C1 segment of cervical spinal cord (tissue), 14 donors: ENCODE data around the gene GNAS-AS1.
A peak's percentile ranks its signal among the peaks of the same experiment; 100 is the strongest.

Experiments used
- DNase-seq, 14 donors: peaks; one replicate each; lab custom pipeline; 2025; lab: John Stamatoyannopoulos, UW

The GNAS-AS1 gene

GRCh38 chr20:58886546-58886945 is 35.8 kb upstream of the GNAS-AS1 start:
- DNase-seq, result no peak

- DNase-seq, result no peak
These were observed 34.3 kb upstream of the GNAS-AS1 start for GRCh38 chr20:58884966-58885365.

- peak in 2 of 14 donors; percentile 6 to 38 for DNase-seq
These were observed 32.6 kb upstream of the GNAS-AS1 start for GRCh38 chr20:58883241-58883691.

DNA sequence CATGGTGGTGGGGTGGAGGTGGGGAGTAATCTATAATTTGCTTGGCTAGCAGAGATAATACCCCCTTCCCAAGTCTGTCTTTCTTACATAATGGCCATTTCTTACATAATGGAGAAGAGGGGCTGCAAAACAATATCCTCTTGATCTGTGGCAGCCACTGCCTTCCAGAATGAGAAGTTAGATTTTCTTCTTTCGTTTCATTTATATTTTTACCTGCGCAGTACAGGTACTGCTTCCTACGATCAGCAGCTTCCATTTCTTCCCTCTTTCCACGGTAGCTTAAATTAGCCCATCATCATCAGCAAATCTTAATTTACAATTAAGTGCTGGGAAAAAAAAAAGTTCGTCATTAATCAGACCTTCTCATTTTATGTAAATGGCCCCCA is 32.0 kb upstream of the GNAS-AS1 start:
- no peak for DNase-seq

GRCh38 chr20:58880994-58881752 is 30.5 kb upstream of the GNAS-AS1 start:
- no peak for DNase-seq

- DNase-seq, result no peak
These were observed 29.7 kb upstream of the GNAS-AS1 start for GRCh38 chr20:58880441-58880840.

- DNase-seq, result no peak
These were observed 27.7 kb upstream of the GNAS-AS1 start for GRCh38 chr20:58878399-58878798.

GRCh38 chr20:58877976-58878360 is 27.3 kb upstream of the GNAS-AS1 start:
- no peak for DNase-seq

DNA sequence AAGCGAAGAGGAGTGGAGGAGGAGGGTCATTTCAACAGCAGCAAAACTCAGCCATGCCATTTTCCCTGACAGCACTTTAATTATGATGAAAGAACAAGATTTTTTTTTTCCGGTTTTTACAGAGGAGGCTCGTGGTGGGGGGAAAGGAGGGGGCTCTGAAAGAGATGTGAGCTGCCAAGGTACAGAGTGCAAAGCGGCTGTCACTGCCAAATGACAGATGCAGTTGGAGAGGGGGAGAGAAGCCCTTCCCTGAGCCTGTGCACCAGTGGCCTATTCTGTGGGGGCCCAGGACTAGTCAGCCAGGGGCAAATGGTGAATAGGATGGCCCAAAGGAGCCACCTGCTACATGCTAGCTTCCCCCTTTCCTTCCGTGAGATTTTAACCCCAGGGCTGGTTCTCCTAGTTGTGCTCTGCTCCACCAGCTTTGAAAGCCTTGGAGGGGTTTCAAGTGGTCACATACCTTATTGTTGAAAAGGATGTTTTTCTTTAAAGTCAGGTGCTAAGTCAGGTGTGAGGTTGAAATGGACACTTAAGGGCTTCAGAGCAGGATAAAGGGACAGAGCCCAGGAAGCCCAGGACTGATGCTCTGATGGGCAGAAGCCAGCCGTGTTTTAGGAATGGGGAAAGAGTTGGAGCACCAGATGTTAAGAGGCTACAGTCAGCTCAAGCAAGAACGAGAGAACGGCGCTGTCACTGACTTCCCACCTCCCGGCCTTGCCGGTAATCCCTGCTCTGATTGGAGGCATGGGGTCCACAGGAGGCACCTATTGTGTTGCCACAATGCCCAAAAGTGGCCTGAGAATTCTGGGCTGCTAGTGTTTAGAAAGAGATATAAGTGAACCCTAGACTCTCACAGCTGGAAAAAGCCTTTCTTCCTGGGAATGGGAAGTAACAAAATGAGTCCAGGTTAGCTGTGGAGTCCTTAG is 26.6 kb upstream of the GNAS-AS1 start:
- DNase-seq, result no peak

- no peak for DNase-seq
These were observed 25.7 kb upstream of the GNAS-AS1 start for GRCh38 chr20:58876437-58876836.

- DNase-seq, result no peak
These were observed 24.9 kb upstream of the GNAS-AS1 start for GRCh38 chr20:58875541-58876134.

DNA sequence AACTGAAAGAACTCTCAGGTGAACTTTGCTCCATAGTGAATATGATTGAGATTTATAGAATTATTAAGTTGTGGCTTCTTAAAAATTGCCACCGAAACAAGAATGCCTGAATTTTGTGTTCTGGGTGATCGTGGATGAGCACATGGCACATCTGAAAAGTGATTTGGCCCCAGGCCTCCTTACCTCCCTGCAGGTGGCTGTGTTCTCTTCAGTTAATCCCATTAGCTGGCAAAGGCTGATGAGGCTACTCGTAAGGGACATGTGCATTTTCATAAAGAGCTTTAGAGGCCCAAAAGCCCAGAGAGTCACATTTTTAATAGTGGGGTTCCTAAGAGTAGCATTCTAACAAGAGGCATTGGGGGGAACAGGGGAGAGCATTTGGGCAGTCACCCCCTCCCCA is 24.4 kb upstream of the GNAS-AS1 start:
- DNase-seq, result peak in 1 of 14 donors; percentile 78

GRCh38 chr20:58874469-58874868 is 23.8 kb upstream of the GNAS-AS1 start:
- no peak for DNase-seq

- DNase-seq, result no peak
These were observed 20.9 kb upstream of the GNAS-AS1 start for GRCh38 chr20:58871533-58872102.

GRCh38 chr20:58870293-58871014 is 19.8 kb upstream of the GNAS-AS1 start:
- DNase-seq, result peak in 9 of 14 donors; percentile 6 to 62 (median 21)

- no peak for DNase-seq
These were observed 19.0 kb upstream of the GNAS-AS1 start for GRCh38 chr20:58869662-58870227.

- peak in 1 of 14 donors; percentile 9 for DNase-seq
These were observed 18.1 kb upstream of the GNAS-AS1 start for GRCh38 chr20:58868795-58869194.

- no peak for DNase-seq
These were observed 16.5 kb upstream of the GNAS-AS1 start for GRCh38 chr20:58867211-58867610.

DNA sequence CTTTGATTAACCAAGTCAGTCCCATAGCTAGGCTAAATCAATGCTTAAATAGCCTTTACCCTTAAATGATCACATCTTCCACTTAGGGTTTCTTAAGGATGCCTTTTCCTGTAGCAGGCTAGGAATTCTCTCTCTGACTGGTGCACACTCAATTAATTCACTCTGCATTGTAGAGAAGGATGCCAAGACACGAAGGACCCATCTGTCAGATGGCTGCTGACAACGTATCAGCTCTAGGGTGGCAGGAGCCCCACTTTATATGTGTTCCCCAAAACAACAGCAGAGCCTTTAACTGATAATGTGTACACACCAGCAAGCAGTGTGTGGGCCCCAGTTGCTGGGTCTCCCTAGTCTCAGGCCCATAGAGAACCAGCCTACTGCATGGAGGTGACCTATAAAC is 15.1 kb upstream of the GNAS-AS1 start:
- DNase-seq, result no peak

DNA sequence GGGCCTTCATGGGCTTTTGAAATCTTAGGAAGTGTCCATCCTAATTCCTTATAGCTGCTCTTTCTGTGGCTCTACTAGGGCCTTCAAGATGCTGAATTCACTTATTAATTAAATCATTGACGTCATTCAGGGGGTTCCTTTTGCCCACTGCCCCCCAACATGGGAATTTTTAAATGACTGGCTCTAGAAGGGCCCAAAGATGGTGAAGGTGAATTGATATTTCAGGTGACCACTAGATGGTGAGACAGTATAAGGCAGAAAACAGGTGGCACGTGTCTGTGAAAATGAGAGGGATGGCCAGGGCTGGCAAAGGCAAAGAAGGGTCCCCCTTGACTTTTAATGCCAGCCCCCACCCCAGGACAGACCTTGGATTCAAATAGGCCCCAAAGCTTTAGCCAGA is 13.6 kb upstream of the GNAS-AS1 start:
- DNase-seq, result no peak
